ENCODE measurements around the gene TAX1BP1. TPM values are rescaled to one million over a fixed set of nuclear protein-coding genes. Genes with fewer than 3 reads are reported as not detected.

TAX1BP1 gene
- total RNA-seq (100 to 1,000 TPM; 120 to 140 (median 137) TPM), polyA plus RNA-seq (106 TPM)
- long read RNA-seq, donor 1, transcript TAX1BP1-201 (17 exons, 2,478 nt): major isoform, 450 of 762 reads
- long read RNA-seq, donor 1, transcript TAX1BP1-202 (17 exons, 2,892 nt): minor isoform, 159 of 762 reads
- long read RNA-seq, donor 1, partial matches to known transcripts: 76 of 762 reads
- long read RNA-seq, donor 1, other reads (novel, unspliced or antisense): 77 of 762 reads
- long read RNA-seq, donor 2, transcript TAX1BP1-201 (17 exons, 2,478 nt): major isoform, 130 of 239 reads
- long read RNA-seq, donor 2, transcript TAX1BP1-202 (17 exons, 2,892 nt): minor isoform, 67 of 239 reads
- long read RNA-seq, donor 2, partial matches to known transcripts: 15 of 239 reads
- long read RNA-seq, donor 2, other reads (novel, unspliced or antisense): 26 of 239 reads
- long read RNA-seq, donor 3, transcript TAX1BP1-202 (17 exons, 2,892 nt): minor isoform, 159 of 1,019 reads
- long read RNA-seq, donor 3, transcript TAX1BP1-201 (17 exons, 2,478 nt): major isoform, 393 of 1,019 reads
- long read RNA-seq, donor 3, partial matches to known transcripts: 347 of 1,019 reads
- long read RNA-seq, donor 3, other reads (novel, unspliced or antisense): 120 of 1,019 reads
- long read RNA-seq, donor 4, transcript TAX1BP1-201 (17 exons, 2,478 nt): major isoform, 161 of 285 reads
- long read RNA-seq, donor 4, transcript TAX1BP1-202 (17 exons, 2,892 nt): minor isoform, 72 of 285 reads
- long read RNA-seq, donor 4, partial matches to known transcripts: 7 of 285 reads
- long read RNA-seq, donor 4, other reads (novel, unspliced or antisense): 45 of 285 reads

DNA sequence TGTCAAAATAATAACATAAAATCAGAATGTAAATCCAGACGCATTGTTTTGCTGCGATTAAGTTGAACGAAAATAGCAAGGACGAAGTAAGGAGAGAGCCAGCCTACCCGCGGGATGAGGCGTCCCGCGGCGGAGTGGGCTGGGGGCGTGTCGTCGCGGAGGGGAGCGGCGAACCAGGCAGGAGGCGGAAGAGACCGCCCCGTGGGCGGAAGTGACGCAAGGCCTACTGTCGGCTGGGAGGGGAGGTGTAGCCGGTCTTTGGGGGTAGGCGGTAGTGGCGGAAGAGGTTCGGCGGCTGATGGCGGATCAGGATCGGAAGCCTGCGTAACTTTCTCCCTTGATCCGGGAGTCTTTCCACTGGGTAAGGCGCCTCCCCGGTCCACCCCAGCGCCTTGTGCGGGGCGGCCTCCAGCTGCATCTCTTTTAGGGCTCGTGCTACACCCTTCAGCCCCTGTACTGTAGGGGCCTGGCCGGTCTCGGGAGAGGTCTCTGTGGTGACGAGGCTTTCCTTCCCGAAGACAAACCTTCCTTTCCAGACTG is at the start of gene TAX1BP1:
Gene TAX1BP1 (plus strand): TSS at position 254 of the 540 bp plus-strand sequence. CDS start 8,363 bp downstream, outside the sequence.
- Histone ChIP-seq H3K27ac (ENCODE audit: low read length) (peak within 1 kb of the TSS; percentile 98), H3K4me1 (ENCODE audit: control insufficient read depth, insufficient read depth, low read length) (peaks cover 2% of the 10 kb centered on the region), H3K9me3 (ENCODE audit: control insufficient read depth, low read length) (no peaks in the 10 kb centered on the region), H3K27me3 (ENCODE audit: control insufficient read depth, insufficient read depth) (no peaks in the 10 kb centered on the region), H3K4me3 (ENCODE audit: low read length) (peak within 1 kb of the TSS; percentile 87)
- intact Hi-C loops (cut with DNase I): loop anchor here in 1 of 4 donors (5.0 kb wide), 1 partner anchor 78 kb away; the partner anchor contains the start of gene HIBADH
- peak; percentile 100 for ATAC-seq
- under 1% methylated on average over 41 of the region's 41 CpGs for WGBS
- DNase-seq: peak; percentile 95 to 98 (median 98)

DNA sequence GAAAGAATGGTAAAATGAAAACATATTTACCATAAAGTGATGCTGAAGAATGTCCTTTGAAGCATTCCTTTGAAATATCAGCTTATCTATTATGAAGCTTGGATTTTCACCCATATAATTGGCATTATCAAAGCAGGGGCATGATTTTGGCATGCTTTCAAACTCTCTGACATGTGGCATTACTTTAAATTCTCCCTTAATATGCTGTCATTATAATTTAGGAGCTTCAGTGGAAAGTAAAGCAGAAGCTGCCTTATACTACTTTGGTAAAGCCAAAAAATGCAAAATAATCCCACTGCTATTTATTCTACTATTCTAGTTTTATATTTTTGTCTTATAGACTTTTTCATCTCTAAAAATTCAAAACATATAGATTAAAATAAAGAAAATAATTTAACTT is 49.3 kb upstream of the TAX1BP1 start:
- Histone ChIP-seq H3K4me3 (ENCODE audit: low read length) (no peak overlapping the region), H3K27me3 (ENCODE audit: control insufficient read depth, insufficient read depth) (no peaks in the 10 kb centered on the region), H3K27ac (ENCODE audit: low read length) (no peak overlapping the region), H3K4me1 (ENCODE audit: control insufficient read depth, insufficient read depth, low read length) (peaks cover 2% of the 10 kb centered on the region), H3K9me3 (ENCODE audit: control insufficient read depth, low read length) (no peaks in the 10 kb centered on the region)
- DNase-seq (no peak), ATAC-seq (no peak)
- intact Hi-C loops (cut with DNase I): no loop called here

DNA sequence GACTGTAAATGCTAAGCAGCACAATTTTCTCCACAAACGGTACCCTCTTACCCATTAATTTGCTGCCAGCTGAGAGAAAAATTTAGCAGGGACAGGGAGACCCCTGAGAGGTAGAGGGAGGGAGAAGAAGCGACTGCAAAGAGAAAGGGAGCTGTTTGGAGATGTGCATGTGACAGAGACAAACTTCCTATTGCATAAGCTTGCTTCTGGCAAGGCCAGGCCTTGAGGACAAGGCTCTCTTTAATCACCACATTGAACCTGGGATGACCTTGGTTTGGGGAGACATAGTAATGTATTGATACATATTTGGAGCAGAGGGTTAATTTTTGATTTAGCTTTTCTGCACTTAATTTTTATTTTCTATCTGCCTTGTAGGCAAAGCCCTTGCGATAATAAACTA is 46.2 kb upstream of the TAX1BP1 start:
- WGBS: 69% methylated on average over 3 of the region's 3 CpGs
- DNase-seq: no peak
- ATAC-seq: peak in 1 of 2 donors; percentile 26
- Histone ChIP-seq H3K27me3 (ENCODE audit: control insufficient read depth, insufficient read depth) (no peaks in the 10 kb centered on the region), H3K4me3 (ENCODE audit: low read length) (no peak overlapping the region), H3K4me1 (ENCODE audit: control insufficient read depth, insufficient read depth, low read length) (peaks cover 2% of the 10 kb centered on the region), H3K27ac (ENCODE audit: low read length) (no peak overlapping the region), H3K9me3 (ENCODE audit: control insufficient read depth, low read length) (no peaks in the 10 kb centered on the region)
- intact Hi-C loops (cut with DNase I): no loop called here

DNA sequence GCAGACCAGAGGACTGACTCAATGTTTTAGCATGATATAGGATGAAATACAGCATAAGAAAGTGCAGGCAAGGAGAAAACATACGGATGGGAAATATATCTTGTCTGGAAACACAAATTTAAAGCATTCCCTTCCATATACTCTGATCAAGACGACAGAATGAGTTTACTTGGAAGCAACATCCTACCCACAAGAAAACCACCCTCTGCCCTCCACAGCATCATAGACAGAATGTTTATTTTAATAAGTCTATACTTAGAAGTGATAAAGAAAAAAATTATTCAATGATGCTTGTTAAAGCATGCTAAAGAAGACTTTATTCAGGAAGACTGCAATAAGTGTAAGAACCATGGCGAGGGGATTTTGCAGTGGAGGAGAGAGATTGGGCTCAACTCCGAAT is 44.9 kb upstream of the TAX1BP1 start:
- no peaks in the 10 kb centered on the region for H3K27me3 ChIP-seq (ENCODE audit: control insufficient read depth, insufficient read depth)
- intact Hi-C loops (cut with DNase I): no loop called here
- H3K4me1 ChIP-seq (ENCODE audit: control insufficient read depth, insufficient read depth, low read length): peaks cover 2% of the 10 kb centered on the region
- no peak for ATAC-seq
- no peak overlapping the region for H3K4me3 ChIP-seq (ENCODE audit: low read length)
- WGBS: 89% methylated on average over 4 of the region's 4 CpGs
- H3K27ac ChIP-seq (ENCODE audit: low read length): no peak overlapping the region
- DNase-seq: no peak
- H3K9me3 ChIP-seq (ENCODE audit: control insufficient read depth, low read length): no peaks in the 10 kb centered on the region

DNA sequence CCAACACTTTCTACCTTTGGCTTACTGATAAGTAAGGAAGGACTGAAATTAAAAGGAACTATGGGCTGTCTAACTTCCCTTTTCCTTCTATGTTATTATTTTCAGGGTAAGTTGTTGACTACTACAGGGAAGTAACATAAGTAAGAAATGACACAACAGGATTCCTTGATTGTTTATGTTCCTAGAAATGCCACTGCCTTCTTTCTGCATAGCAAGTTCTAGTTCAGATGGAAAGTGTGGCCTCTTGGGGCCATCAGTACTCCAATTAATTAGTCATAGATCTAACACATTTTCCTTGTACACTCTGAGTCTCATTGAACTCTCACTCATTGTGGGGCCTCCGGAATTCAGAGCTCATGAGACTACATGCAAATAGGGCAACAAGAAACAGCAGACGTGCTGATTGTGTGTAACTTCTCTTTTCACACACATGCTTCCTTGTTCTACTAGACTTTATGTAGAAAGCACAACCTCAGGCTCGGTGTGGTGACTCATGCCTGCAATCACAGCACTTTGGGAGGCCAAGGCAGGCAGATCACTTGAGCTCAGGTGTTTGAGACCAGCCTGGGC is 42.0 kb upstream of the TAX1BP1 start:
- H3K27me3 ChIP-seq (ENCODE audit: control insufficient read depth, insufficient read depth): no peaks in the 10 kb centered on the region
- ATAC-seq: peak; percentile 51 to 54
- WGBS: 75% methylated on average over 3 of the region's 3 CpGs
- H3K4me3 ChIP-seq (ENCODE audit: low read length): no peak overlapping the region
- H3K27ac ChIP-seq (ENCODE audit: low read length): no peak overlapping the region
- peak in 2 of 3 donors; percentile 43 to 49 for DNase-seq
- intact Hi-C loops (cut with DNase I): no loop called here
- H3K4me1 ChIP-seq (ENCODE audit: control insufficient read depth, insufficient read depth, low read length): peaks cover 2% of the 10 kb centered on the region
- no peaks in the 10 kb centered on the region for H3K9me3 ChIP-seq (ENCODE audit: control insufficient read depth, low read length)

DNA sequence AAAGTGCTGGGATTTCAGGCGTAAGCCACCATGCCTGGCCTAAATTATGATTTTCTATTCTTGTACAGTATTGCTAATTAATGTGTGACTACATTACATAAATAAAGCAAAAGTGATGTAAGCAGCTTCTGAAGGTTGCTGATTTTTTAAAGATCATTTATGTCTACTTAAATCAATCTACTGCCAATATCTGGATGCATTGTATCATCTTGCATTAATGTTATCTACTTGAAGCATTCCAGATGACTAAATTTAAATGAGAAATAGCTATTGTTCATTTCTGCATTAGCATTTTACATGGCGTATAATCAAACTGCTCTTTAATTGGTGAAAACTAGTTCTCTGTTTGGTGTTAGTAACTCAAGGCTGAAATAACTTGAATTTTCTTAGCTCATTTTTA is 40.2 kb upstream of the TAX1BP1 start:
- Histone ChIP-seq H3K4me3 (ENCODE audit: low read length) (no peak overlapping the region), H3K9me3 (ENCODE audit: control insufficient read depth, low read length) (no peaks in the 10 kb centered on the region), H3K4me1 (ENCODE audit: control insufficient read depth, insufficient read depth, low read length) (no peaks in the 10 kb centered on the region), H3K27ac (ENCODE audit: low read length) (no peak overlapping the region), H3K27me3 (ENCODE audit: control insufficient read depth, insufficient read depth) (no peaks in the 10 kb centered on the region)
- ATAC-seq (no peak), DNase-seq (no peak)
- intact Hi-C loops (cut with DNase I): no loop called here
- WGBS: 90% methylated on average over 2 of the region's 2 CpGs

DNA sequence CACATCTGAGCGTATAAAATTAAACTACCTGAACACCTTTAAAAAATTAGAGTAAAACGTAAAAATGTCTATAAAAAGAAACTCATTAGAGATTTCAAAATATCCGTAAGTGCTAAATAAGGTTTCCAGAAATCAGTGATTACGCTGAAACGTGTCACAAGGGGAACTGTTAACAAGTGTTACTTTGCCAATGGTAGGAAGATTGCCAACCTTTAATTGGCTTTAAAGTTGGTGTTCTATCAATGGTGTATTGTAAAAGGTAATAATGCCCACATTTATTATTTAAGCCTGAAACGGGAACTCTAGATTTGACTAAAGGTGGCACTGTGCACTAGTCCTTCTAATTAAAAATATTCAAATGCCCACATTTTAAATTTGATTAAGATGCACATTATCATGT is 39.5 kb upstream of the TAX1BP1 start:
- H3K4me1 ChIP-seq (ENCODE audit: control insufficient read depth, insufficient read depth, low read length): no peaks in the 10 kb centered on the region
- no peaks in the 10 kb centered on the region for H3K27me3 ChIP-seq (ENCODE audit: control insufficient read depth, insufficient read depth)
- ATAC-seq (no peak), DNase-seq (no peak)
- H3K9me3 ChIP-seq (ENCODE audit: control insufficient read depth, low read length): no peaks in the 10 kb centered on the region
- no peak overlapping the region for H3K27ac ChIP-seq (ENCODE audit: low read length)
- intact Hi-C loops (cut with DNase I): no loop called here
- 58% methylated on average over 6 of the region's 6 CpGs for WGBS
- H3K4me3 ChIP-seq (ENCODE audit: low read length): no peak overlapping the region

DNA sequence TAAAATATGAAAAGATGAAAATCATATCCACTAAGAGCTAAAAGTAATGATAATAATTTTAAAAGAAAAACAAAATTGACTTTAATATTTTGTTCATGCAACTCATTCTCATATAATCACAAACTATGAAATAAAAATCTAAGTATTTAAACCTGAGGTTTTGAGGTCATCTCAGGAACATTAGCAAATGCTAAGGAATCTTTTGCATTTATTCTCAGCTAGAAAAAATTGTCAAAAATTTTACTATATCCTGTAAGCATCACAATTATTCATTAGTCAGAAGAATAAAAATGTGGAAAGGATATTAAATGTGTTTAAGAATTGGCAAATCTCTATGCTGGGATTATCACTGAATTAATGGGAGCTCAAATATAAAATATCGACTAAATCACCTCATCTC is 36.8 kb upstream of the TAX1BP1 start:
- Histone ChIP-seq H3K4me3 (ENCODE audit: low read length) (no peak overlapping the region), H3K9me3 (ENCODE audit: control insufficient read depth, low read length) (no peaks in the 10 kb centered on the region), H3K27me3 (ENCODE audit: control insufficient read depth, insufficient read depth) (no peaks in the 10 kb centered on the region), H3K4me1 (ENCODE audit: control insufficient read depth, insufficient read depth, low read length) (no peaks in the 10 kb centered on the region), H3K27ac (ENCODE audit: low read length) (no peak overlapping the region)
- WGBS: 95% methylated on average over 1 of the region's 1 CpG
- DNase-seq (no peak), ATAC-seq (no peak)
- intact Hi-C loops (cut with DNase I): no loop called here

DNA sequence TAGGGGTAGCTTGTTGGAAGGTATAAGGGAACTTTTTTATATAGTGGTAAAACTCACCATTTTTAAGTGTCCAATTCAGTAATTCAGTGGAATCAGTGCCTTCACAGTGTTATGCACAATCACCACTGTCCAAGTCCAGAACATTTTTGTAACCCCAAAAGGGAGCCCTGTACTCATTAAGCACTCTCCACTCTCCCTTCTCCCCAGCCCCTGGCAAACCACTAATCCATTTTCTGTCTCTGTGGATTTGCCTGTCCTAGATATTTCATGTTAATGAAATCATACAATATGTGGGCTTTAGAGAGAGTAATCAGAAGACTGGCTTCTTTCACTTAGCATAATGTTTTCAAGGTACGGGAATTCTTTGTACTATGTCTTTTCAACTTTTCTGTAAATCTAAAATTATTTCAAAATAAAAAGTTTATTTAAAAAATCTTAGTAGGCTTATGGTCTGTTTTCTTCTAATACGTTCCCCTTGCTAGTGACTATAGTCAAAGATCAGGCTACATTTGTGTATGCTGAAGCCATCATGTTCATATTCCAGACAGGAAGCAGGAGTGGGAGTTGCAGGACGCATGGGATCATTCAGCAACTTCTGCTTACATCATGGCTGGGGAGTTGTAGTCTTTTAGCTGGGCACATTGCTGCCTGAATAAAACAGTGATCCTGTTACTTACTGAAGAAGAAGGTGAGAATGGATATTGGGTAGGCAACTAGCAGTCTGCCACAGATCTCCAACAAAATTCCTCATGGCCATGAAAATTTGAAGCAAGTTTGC is 35.4 kb upstream of the TAX1BP1 start:
- Histone ChIP-seq H3K4me1 (ENCODE audit: control insufficient read depth, insufficient read depth, low read length) (no peaks in the 10 kb centered on the region), H3K27me3 (ENCODE audit: control insufficient read depth, insufficient read depth) (no peaks in the 10 kb centered on the region), H3K27ac (ENCODE audit: low read length) (no peak overlapping the region), H3K4me3 (ENCODE audit: low read length) (no peak overlapping the region), H3K9me3 (ENCODE audit: control insufficient read depth, low read length) (no peaks in the 10 kb centered on the region)
- ATAC-seq (peak in 1 of 2 donors; percentile 61), DNase-seq (no peak)
- 49% methylated on average over 3 of the region's 3 CpGs for WGBS
- intact Hi-C loops (cut with DNase I): no loop called here

DNA sequence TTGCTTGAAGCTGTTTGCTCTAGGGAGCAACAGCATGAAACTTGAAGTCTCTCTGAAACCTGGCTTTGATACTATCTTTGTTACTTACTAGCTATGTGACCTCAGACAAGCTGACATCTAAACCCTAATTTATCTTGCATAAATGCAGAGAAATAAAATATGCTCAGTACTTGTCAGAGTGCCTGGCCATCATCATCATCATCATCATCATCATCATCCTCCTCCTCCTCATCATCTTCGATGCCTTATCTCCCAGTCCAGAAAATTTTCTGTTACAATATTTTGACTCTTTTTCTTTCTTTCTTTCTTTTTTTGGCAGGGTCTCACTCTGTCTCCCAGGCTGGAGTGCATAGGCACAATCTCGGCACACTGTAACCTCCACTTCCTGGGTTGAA is 34.8 kb upstream of the TAX1BP1 start:
- 65% methylated on average over 2 of the region's 2 CpGs for whole genome bisulfite sequencing
- no peaks in the 10 kb centered on the region for H3K9me3 ChIP-seq (ENCODE audit: control insufficient read depth, low read length)
- intact Hi-C loops (cut with DNase I): no loop called here
- no peak overlapping the region for H3K27ac ChIP-seq (ENCODE audit: low read length)
- DNase-seq (no peak), ATAC-seq (no peak)
- H3K27me3 ChIP-seq (ENCODE audit: control insufficient read depth, insufficient read depth): no peaks in the 10 kb centered on the region
- no peaks in the 10 kb centered on the region for H3K4me1 ChIP-seq (ENCODE audit: control insufficient read depth, insufficient read depth, low read length)
- no peak overlapping the region for H3K4me3 ChIP-seq (ENCODE audit: low read length)

All from right cardiac atrium (tissue), 5 donors.